Osteocyte (in vitro differentiated cells): ENCODE measurements around the gene PLK5. TPM values are rescaled to one million over a fixed set of nuclear protein-coding genes. Genes with fewer than 3 reads are reported as not detected.
A peak's percentile ranks its signal among the peaks of the same experiment; 100 is the strongest.

Source experiments
- DNase-seq: peaks from one replicate; pipeline ENCODE4 v3.0.0; 2021; ENCODE audit warnings: mixed read lengths; ENCODE audit not compliant: unreplicated experiment; ENCODE audit errors: extremely low spot score
- H3K27ac Mint-ChIP-seq: one replicate; pipeline ENCODE4 v1.8.0; 2021; ENCODE audit warnings: mild to moderate bottlenecking, mixed read lengths; ENCODE audit not compliant: unreplicated experiment
- H3K27me3 Mint-ChIP-seq: one replicate; pipeline ENCODE4 v1.8.0; 2021; ENCODE audit warnings: mixed read lengths; ENCODE audit not compliant: unreplicated experiment
- H3K36me3 Mint-ChIP-seq: one replicate; pipeline ENCODE4 v1.8.0; 2021; ENCODE audit warnings: mixed read lengths; ENCODE audit not compliant: unreplicated experiment
- H3K4me1 Mint-ChIP-seq: one replicate; pipeline ENCODE4 v1.8.0; 2021; ENCODE audit warnings: mixed read lengths; ENCODE audit not compliant: unreplicated experiment
- H3K4me3 Mint-ChIP-seq: one replicate; pipeline ENCODE4 v1.8.0; 2021; ENCODE audit warnings: mild to moderate bottlenecking, moderate library complexity, mixed read lengths; ENCODE audit not compliant: unreplicated experiment
- H3K9me3 Mint-ChIP-seq: one replicate; pipeline ENCODE4 v1.8.0; 2021; ENCODE audit warnings: mixed read lengths; ENCODE audit not compliant: unreplicated experiment
- total RNA-seq: library from RNA; stranded (reverse); gene quantifications from 2 replicates; pipeline ENCODE4 v1.2.1, GENCODE V29; 2021
- TF ChIP-seq, protein P1 (sequence below): fragments of 200-600 bp; sonication (generic); IDR thresholded peaks from 2 replicates; pipeline ENCODE4 v1.5.0; 2021; ENCODE audit warnings: antibody characterized with exemption, mild to moderate bottlenecking, moderate library complexity

The PLK5 gene
- total RNA-seq, 1 donor from 2014 or later, result 0.54 TPM

GRCh38 chr19:1549332-1549945 is 25.6 kb downstream of the PLK5 start:
- no peaks in the 10 kb centered on the region for H3K9me3 Mint-ChIP-seq
- TF ChIP-seq, protein P1, sequence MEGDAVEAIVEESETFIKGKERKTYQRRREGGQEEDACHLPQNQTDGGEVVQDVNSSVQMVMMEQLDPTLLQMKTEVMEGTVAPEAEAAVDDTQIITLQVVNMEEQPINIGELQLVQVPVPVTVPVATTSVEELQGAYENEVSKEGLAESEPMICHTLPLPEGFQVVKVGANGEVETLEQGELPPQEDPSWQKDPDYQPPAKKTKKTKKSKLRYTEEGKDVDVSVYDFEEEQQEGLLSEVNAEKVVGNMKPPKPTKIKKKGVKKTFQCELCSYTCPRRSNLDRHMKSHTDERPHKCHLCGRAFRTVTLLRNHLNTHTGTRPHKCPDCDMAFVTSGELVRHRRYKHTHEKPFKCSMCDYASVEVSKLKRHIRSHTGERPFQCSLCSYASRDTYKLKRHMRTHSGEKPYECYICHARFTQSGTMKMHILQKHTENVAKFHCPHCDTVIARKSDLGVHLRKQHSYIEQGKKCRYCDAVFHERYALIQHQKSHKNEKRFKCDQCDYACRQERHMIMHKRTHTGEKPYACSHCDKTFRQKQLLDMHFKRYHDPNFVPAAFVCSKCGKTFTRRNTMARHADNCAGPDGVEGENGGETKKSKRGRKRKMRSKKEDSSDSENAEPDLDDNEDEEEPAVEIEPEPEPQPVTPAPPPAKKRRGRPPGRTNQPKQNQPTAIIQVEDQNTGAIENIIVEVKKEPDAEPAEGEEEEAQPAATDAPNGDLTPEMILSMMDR, result no peak
- H3K36me3 Mint-ChIP-seq, result no peaks in the 10 kb centered on the region

DNA sequence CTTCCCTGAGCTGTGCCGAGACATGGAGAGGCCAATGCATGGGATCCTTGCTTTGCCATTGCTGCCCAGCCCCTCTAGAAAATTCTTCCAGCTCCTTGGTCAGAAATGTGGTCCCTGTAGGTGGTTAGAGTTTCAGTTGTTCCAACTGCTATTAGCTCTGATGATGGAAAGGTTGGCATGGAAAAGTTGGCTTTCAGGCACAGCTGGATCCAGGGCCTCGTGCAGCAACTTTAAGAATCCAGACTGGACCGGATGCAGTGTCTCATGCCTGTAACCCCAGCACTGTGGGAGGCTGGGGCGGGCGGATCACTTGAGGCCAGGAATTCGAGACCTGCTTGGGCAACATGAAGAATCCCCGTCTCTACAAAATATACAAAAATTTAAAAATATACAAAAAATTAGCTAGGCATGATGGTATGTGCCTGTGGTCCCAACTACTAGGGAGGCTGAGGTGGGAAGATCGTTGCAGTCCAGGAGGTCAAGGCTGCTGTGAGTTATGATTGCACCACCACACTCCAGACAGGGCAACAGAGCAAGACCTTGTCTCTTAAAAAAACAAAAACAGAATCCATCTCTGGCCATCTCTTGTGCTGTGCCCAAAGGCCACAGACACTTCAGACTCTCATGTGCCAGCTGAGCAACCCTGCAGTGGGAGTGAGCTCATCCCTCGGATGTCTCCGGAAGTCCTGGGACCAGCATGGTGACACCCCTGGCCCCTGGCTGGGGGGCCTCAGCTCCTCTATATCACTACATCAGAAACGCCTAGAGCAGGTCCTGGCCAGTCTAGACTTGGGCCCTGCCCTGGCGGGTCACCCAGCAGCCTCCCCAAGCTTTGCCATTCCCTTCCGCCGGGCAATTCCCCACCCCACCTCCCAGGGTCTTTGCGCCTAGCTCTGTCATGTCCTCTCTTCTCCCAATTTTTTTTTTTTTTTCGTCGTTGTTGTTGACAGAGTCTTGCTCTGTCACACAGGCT is 27.5 kb downstream of the PLK5 start:
- H3K9me3 Mint-ChIP-seq, result no peaks in the 10 kb centered on the region
- no peaks in the 10 kb centered on the region for H3K4me1 Mint-ChIP-seq
- H3K4me3 Mint-ChIP-seq, result no peak overlapping the region
- DNase-seq, result no peak
- no peaks in the 10 kb centered on the region for H3K27me3 Mint-ChIP-seq
- H3K27ac Mint-ChIP-seq, result peak overlapping the region; percentile 64
- TF ChIP-seq, protein P1, result no peak
- H3K36me3 Mint-ChIP-seq, result peaks cover 2% of the 10 kb centered on the region

More at GRCh38 chr19:1549332-1549945, 25.6 kb downstream of the PLK5 start:
- Mint-ChIP-seq H3K4me1 (peaks cover 5% of the 10 kb centered on the region), H3K4me3 (no peak overlapping the region), H3K27ac (no peak overlapping the region), H3K27me3 (no peaks in the 10 kb centered on the region)
- no peak for DNase-seq

GRCh38 chr19:1553415-1553814 is 29.5 kb downstream of the PLK5 start:
- DNase-seq, result no peak
- Mint-ChIP-seq H3K27me3 (no peaks in the 10 kb centered on the region), H3K4me3 (no peak overlapping the region), H3K4me1 (no peaks in the 10 kb centered on the region), H3K27ac (no peak overlapping the region), H3K9me3 (no peaks in the 10 kb centered on the region), H3K36me3 (peaks cover 3% of the 10 kb centered on the region)
- TF ChIP-seq, protein P1, result no peak

DNA sequence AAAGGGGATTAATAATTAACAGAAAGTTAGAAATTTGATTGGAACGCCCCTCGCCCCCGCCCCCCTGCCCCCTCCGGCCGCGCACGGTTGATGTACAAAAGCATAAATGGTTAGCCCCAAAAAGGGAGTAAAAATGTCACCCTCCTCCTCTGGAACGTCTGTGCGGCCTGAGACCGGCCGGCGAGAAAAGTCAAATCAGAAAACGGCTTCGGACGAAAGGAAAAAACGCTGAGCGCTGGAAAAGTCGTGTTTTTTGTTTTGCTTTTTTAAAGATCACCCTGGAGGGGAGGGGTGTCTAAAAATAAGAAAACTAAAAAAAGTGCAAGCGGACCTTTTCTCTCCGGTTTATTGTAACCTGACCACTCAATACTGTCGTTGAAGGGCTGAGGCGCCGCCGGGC is 31.1 kb downstream of the PLK5 start:
- H3K27me3 Mint-ChIP-seq, result no peaks in the 10 kb centered on the region
- no peak overlapping the region for H3K27ac Mint-ChIP-seq
- no peak for DNase-seq
- H3K36me3 Mint-ChIP-seq, result peaks cover 3% of the 10 kb centered on the region
- H3K9me3 Mint-ChIP-seq, result no peaks in the 10 kb centered on the region
- H3K4me1 Mint-ChIP-seq, result no peaks in the 10 kb centered on the region
- H3K4me3 Mint-ChIP-seq, result no peak overlapping the region
- TF ChIP-seq, protein P1, result no peak
